ENCODE data around the gene PRKACA. TPM values are rescaled to one million over a fixed set of nuclear protein-coding genes. Genes with fewer than 3 reads are reported as not detected.

PRKACA gene
- total RNA-seq, 1 experiment from 2014 or later = 37.7 TPM

Other genes with a start within 250 kb of the PRKACA start
- gene NANOS3, start 240.6 kb downstream of the PRKACA start, total RNA-seq (2014; rRNA removed; shearing (Covaris generic)) = 3.0 and 6.3 TPM in 2 replicates
- gene BRME1, start 211.6 kb downstream of the PRKACA start, total RNA-seq (2014; rRNA removed; shearing (Covaris generic)) = 2.9 and 6.6 TPM in 2 replicates
- gene CC2D1A, start 211.6 kb downstream of the PRKACA start, total RNA-seq (2014; rRNA removed; shearing (Covaris generic)) = 11.9 and 17.5 TPM in 2 replicates
- gene PODNL1, start 179.3 kb downstream of the PRKACA start, total RNA-seq (2014; rRNA removed; shearing (Covaris generic)) = 0.92 TPM in 1 of 2 replicates, not detected in the other
- 33.2 and 38.2 TPM in 2 replicates for gene DCAF15, start 165.3 kb downstream of the PRKACA start, total RNA-seq (2014; rRNA removed; shearing (Covaris generic))
- gene RFX1, start 111.4 kb downstream of the PRKACA start, total RNA-seq (2014; rRNA removed; shearing (Covaris generic)) = 1.8 and 6.0 TPM in 2 replicates
- gene RLN3, start 89.6 kb downstream of the PRKACA start, total RNA-seq (2014; rRNA removed; shearing (Covaris generic)) = not detected in 2 replicates
- 28.1 and 32.5 TPM in 2 replicates for gene IL27RA, start 86.0 kb downstream of the PRKACA start, total RNA-seq (2014; rRNA removed; shearing (Covaris generic))
- gene PALM3, start 55.7 kb downstream of the PRKACA start, total RNA-seq (2014; rRNA removed; shearing (Covaris generic)) = 14.8 and 23.1 TPM in 2 replicates
- gene MISP3, start 45.0 kb downstream of the PRKACA start, total RNA-seq (2014; rRNA removed; shearing (Covaris generic)) = 2.8 and 4.6 TPM in 2 replicates
- gene C19orf67, start 32.0 kb downstream of the PRKACA start, total RNA-seq (2014; rRNA removed; shearing (Covaris generic)) = not detected in 2 replicates
- 162 and 188 TPM in 2 replicates for gene SAMD1, start 27.0 kb downstream of the PRKACA start, total RNA-seq (2014; rRNA removed; shearing (Covaris generic))
- 108 and 120 TPM in 2 replicates for gene ASF1B, start 18.8 kb upstream of the PRKACA start, total RNA-seq (2014; rRNA removed; shearing (Covaris generic))
- 18.5 and 20.5 TPM in 2 replicates for gene ADGRL1, start 88.4 kb upstream of the PRKACA start, total RNA-seq (2014; rRNA removed; shearing (Covaris generic))